Activated CD4-positive, alpha-beta T cell treated with anti-CD3 and anti-CD28 coated beads, Interleukin-2, amount 50 U/mL, for 4 hours (primary cell): ENCODE measurements around the gene ADGRV1.
"Not testable (repeated sequence)": the region's sequence is repeated elsewhere in the genome, so short reads cannot be mapped to it uniquely, and the experiment has no call there.

ENCODE experiments used
- DNase-seq, 2 experiments: peaks; one replicate each; pipeline ENCODE4 v3.0.0-alpha.2; 2020

The ADGRV1 gene

GRCh38 chr5:91016322-91016721 lies 457.7 kb downstream of the ADGRV1 start:
- no peak for DNase-seq

- no peak for DNase-seq
Observed at GRCh38 chr5:91016954-91017700, 458.5 kb downstream of the ADGRV1 start.

DNA sequence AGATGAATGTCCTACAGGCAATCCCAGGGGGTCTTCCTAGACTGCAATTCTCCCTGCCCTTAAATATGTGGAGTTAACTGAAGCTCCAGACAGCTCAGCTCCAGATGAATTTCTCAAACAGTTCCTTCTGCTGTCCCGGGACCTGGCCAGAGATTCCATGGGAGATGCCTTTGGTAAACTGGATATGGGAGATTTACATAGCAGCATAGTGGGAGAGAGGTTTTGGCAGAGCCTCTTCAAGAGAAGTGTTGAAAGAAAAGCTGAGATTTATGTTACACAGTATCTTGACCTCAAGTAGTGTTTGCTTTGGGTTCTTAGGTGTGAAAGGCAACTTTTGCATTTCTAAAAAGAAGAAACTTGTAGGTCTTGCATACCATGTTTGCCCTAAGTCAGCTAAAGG lies 459.6 kb downstream of the ADGRV1 start:
- DNase-seq = no peak

DNA sequence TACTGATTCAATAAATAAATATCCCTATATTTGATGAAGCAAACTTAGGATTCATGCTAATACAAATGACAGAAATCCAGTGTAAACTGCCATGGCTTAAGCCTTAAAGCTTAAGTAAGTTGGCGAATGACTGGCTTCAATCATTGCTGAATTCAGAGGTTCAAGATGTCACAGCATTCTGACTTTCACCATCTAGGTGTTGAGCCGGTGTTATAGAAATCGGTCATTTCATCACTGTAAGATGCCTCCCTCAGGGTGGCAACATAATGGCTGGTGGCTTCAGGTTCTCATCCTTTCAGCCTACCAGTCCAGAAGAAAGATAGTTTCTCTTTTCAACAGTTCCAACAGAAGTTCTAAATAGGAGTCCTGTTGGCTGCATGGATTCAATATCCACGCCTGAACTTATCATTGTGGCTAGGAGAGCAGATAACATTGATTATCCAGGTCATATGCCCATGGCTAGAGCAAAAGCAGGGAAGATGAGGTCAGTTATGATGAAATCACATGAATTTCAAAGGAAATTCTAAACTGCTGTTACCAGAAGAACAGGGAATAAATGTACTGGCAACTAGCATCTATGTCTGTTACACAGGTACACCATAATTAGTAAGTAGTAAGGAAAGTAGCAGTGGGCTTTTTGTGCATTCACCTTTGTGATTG lies 460.2 kb downstream of the ADGRV1 start:
- DNase-seq = no peak

- DNase-seq = no peak
Observed at GRCh38 chr5:91020065-91020800, 461.6 kb downstream of the ADGRV1 start.

DNA sequence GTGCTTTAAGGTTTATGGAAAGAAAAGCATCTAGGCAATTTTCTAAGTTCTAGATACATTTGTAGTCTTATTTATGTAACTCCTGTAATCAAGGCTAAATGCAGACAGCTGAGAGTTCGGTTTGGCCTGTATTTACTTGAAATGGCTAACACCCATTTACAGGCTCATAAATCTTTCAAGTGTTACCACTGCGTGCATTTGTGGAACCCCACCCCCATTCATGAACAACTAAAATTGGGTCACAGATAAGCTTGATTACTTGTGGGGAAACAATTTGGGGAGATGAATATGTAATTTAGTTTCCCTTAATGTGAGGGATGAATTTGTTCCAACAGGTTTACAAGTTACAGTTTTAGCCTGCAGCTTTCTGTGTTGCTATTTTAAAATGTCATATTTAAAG lies 463.9 kb downstream of the ADGRV1 start:
- no peak for DNase-seq

DNA sequence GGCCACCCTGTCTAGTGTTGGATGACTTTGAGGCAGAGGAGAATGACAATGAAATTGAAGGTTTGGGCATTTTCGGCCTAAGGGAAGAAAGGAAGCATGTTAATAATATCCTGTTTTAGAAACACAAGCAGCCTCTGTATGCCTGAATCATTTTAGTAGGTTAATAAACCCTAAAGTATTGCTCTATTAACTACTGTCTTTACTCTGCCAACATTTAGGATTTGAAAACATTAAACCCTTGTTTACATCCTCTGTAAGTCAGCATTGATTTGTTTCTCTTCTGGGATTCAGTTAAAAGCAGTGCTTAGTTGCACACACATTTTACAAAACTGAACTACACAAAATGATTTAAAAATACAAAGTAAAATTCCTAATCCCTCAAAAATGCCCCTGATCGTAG lies 465.6 kb downstream of the ADGRV1 start:
- DNase-seq = no peak

- DNase-seq = no peak
Observed at GRCh38 chr5:91024727-91025126, 466.1 kb downstream of the ADGRV1 start.

DNA sequence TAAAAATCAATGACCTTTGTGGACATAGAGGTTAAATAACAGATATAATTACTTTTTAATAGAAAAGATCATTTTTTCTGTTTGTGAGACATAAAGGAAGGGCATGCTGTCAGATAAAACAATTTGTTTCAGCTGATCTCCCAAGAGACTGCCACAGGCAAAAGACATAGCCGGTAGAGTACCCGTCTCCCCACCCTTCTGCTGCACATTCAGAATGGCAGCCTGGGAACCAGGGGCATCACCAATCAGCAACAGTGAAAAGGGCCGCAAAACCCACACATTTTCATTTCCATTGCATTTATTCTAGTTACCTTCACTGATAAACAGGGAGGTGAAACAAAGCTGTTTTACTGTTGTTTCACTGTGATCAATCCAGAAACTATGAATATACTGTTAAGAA lies 466.9 kb downstream of the ADGRV1 start:
- DNase-seq = no peak

DNA sequence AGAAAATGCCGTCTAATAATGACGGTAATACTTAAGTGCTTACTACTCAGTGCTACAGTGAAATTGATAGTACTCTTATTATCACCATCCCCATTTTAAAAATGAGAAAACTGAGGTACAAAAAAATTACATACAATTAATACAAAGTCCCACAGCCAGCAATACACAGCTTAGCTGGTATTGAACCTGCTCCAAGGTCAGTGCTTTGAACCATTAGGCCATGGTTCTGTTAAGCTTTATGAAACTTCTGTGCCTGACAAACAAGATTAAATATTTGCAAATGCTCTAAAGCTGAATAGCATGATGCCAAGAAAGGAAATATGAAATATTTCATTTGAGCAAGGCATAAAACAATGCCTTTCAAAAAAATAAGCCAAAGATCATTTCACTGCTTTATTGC lies 467.4 kb downstream of the ADGRV1 start:
- no peak for DNase-seq

DNA sequence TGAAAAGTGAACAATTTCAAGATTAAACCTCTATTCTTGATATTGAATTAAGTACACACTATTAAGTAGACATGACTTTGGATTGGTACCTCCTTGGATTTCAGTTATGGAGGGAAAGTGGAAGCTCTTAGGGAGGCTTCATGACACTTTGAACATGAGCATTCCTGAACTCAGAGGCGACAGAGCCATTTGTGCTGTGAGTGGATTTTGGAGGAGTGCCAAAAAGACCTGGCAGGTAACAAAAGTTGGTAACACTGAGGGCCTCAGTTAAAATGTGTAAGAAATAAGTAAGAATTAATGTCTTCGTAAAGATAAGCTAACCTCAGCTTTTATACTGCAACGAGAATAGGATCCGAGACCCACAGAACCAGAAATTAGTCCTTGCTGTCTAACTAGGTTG lies 467.9 kb downstream of the ADGRV1 start:
- DNase-seq = no peak

DNA sequence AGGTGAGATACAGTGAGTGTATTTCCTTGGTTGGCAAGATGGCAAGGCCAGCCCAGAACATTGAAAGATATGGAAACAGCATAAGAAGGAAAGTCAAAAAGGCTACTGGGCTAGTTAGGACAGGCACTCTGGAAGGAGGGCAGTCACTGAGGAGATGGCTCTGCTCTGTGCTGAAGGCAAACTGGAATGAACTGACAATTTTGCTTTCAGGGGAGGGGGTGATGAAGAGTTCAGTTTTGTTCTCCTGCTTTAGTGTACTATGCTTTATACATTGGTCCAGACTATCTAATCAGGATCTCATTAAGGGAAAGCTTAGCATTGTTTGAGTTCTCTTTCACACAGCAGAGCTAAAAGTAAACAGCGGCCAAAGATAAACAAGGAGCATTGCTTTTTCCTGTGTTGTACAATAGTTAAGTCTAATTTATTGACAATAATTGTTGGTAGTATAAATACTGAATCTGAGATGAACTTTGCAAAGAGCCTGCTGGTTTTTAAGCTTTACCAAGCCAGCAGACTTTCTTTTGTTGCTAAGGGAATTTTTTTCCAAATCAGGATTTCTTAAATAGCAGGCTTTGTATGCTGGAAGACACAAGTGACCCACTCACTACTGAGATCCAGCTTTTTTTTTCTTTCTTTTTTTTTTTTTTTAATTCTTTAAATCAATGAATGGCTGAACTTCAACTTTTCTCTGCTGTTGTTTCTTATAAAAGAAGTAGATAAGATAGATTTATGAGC lies 469.0 kb downstream of the ADGRV1 start:
- no peak for DNase-seq

DNA sequence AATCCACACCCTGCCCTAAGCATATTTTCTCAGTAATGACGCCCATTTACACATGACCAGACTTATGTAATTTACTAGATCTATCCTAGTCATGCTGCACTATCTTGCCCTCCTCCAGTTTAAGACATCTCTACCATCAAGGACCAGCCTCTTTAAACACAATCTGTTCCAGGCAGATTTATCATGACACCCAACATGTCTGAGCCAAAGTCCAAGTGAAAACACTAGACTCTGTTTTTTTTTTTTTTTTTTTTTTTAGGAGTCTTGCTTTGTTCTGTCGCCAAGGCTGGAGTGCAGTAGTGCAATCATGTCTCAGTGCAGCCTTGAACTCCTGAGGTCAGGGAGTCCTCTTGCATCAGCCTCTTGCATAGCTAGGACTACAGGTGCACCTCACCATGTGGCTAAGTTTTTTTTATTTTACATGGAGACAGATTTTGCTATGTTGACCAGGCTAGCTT lies 469.9 kb downstream of the ADGRV1 start:
- DNase-seq = no peak

- DNase-seq = no peak
Observed at GRCh38 chr5:91030521-91031401, 472.2 kb downstream of the ADGRV1 start.

DNA sequence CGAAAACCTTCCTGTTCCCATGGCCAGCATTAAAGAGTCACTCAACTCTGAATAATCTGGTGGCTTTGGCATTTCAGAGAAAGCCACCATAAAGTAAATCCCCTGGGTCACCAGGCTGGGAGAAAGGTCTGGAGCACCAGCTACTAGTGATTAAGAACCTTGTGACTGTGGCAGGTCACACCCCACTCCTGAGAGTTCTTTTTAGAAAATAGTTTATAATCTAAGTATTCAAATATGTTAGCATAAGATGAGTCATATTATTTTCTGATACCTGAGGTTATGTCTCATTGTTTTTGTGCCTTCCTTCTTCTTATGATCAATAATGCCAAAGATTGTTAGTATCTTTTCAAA lies 472.8 kb downstream of the ADGRV1 start:
- no peak for DNase-seq

DNA sequence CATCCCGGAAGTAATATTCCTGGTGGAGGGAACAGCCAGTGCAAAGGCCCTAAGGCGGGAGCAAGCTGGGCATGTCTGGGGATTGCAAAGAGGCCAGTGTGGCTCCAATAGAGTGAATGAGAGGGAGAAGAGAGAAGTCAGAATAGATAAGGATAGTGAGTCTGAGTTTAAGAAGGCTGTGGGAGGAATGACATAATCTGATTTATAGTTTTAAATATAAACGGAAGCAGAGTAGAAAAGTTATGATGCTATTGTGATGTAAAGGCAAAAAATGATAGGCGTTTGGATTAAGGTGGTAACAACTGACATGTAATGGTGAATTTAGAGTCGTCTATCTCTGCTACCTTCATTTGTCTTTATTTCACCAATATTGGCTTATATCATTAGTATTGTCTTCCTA lies 473.5 kb downstream of the ADGRV1 start:
- DNase-seq = no peak

DNA sequence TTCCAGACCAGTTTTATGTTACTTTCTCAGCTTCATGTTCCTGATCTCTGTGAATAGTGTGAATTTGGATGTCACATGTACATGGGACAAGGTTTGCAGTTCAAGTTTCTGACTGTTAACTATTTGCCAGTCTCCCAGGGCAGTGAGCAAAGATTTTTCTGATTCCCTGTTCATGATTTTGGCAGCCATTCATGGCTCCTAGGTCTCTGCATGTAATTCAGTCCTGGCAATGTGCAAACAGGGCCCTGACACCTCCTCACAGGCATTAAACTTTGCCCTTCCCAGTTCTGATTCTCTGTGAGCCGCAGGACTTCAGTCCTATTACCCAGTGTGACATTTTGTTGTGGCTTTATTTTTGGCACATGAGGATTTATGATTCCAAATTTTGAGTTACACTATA lies 474.8 kb downstream of the ADGRV1 start:
- DNase-seq = no peak

- DNase-seq = no peak
Observed at GRCh38 chr5:91038180-91038808, 479.7 kb downstream of the ADGRV1 start.

DNA sequence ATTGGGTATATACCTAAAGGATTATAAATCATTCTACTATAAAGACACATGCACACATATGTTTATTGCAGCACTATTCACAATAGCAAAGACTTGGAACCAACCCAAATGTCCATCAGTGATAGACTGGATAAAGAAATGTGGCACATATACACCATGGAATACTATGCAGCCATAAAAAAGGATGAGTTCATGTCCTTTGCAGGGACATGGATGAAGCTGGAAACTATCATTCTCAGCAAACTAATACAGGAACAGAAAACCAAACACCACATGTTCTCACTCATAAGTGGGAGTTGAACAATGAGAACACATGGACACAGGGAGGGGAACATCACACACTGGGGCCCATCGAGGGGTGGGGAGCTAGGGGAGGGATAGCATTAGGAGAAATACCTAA lies 482.5 kb downstream of the ADGRV1 start:
- DNase-seq = not testable (repeated sequence)

DNA sequence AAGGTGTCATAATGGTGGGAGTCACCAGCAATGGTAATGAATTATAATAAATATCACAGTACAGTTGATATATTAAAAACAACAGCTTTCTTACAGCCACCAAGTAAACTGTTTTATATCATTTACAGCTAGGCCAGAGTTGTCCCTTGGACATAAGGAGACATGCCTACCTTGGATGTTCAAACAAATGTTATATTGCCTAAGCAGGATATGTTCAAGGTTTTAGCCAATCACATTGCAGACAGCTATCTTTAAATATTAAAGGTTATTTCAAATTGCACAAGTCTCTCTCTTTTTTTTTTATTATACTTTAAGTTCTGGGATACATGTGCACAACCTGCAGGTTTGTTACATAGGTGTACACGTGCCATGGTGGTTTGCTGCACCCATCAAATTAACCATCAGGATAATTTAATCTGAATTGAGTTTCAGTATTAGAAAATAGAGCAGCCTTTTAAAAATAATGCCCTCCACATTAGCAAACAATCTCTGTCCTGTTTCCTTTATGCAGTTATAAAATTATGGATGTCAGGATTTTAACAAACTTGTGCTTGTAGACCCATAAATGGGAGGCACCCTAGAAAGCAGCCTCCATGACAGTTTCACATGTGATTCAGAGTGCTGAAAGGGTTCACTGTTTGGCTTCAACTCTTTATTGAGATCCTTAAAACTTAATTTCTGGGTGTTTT lies 483.8 kb downstream of the ADGRV1 start:
- no peak for DNase-seq

- no peak for DNase-seq
Observed at GRCh38 chr5:91042936-91043255, 484.3 kb downstream of the ADGRV1 start.
